A549 (cell line): ENCODE data around the gene CFAP119. TPM values are rescaled to one million over a fixed set of nuclear protein-coding genes. Genes with fewer than 3 reads are reported as not detected.

Experiments used
- ATAC-seq, 2 experiments: fragments of 200-7000 bp in 1 of 2; fragments of >200 bp in 1 of 2; cut with Nextera tagmentation in 1 of 2; cut with Tn5 transposase in 1 of 2; 3 replicates each; pipeline versions ENCODE4 v1.8.0 to v1.9.1; 2018 to 2020; ENCODE audit warnings: mild to moderate bottlenecking in 1 of 2, moderate library complexity in 1 of 2
- CTCF ChIA-PET: fragments of 300-600 bp; sonication (Branson Sonifier 250); formaldehyde crosslinking; extraction: SDS; loops from one replicate; lab custom pipeline; 2021; ENCODE audit warnings: antibody characterized with exemption, inconsistent platforms; lab: Yijun Ruan, JAX
- POLR2A ChIA-PET: fragments of 350-600 bp; formaldehyde crosslinking; extraction: SDS; loops from one replicate; lab custom pipeline; 2021; ENCODE audit warnings: antibody characterized with exemption, inconsistent platforms; lab: Yijun Ruan, JAX
- DNase-seq, 2 experiments: peaks; one replicate each; pipeline versions ENCODE4 v3.0.0 to v3.0.0-alpha.2; 2011 to 2016; ENCODE audit warnings: low read depth in 1 of 2, low spot score in 1 of 2
- FAIRE-seq: peaks from 2 replicates; lab custom pipeline; 2011; peaks lifted over from hg19 to GRCh38; lab: Jason Lieb, UNC
- H3K27ac ChIP-seq, 2 experiments: fragments of >200 bp; sonication (Bioruptor Twin); formaldehyde crosslinking; 3 replicates each; pipeline ENCODE4 v1.5.1; 2016 to 2017
- H3K4me1 ChIP-seq: fragments of >200 bp; sonication (Bioruptor Twin); formaldehyde crosslinking; 3 replicates; pipeline ENCODE4 v1.6.1; 2016
- H3K4me2 ChIP-seq: fragments of >200 bp; sonication (Bioruptor Twin); formaldehyde crosslinking; 3 replicates; pipeline ENCODE4 v1.6.1; 2016
- H3K4me3 ChIP-seq: fragments of >200 bp; sonication (Bioruptor Twin); formaldehyde crosslinking; 3 replicates; pipeline ENCODE4 v1.5.1; 2016
- H3K9me3 ChIP-seq: fragments of >200 bp; sonication (Bioruptor Twin); formaldehyde crosslinking; 3 replicates; pipeline ENCODE4 v1.6.1; 2016
- ATOH8 ChIP-seq: fragments of 250-450 bp; sonication (Bioruptor Pico); IDR thresholded peaks from 2 replicates; pipeline ENCODE4 v1.5.0; 2020; ENCODE audit warnings: low read depth, mild to moderate bottlenecking, moderate library complexity
- CBX8 ChIP-seq: fragments of 200-600 bp; sonication (generic); IDR thresholded peaks from 2 replicates; pipeline ENCODE4 v1.6.1; 2016
- CEBPB ChIP-seq, 2 experiments: fragments of >200 bp in 1 of 2; sonication (Bioruptor Twin) in 1 of 2; formaldehyde crosslinking in 1 of 2; IDR thresholded peaks; 2 replicates each; pipeline ENCODE4 v1.6.1; 2012 to 2016
- CHD4 ChIP-seq: fragments of 200-600 bp; sonication (generic); IDR thresholded peaks from 2 replicates; pipeline ENCODE4 v1.6.1; 2016; ENCODE audit warnings: antibody characterized with exemption, mild to moderate bottlenecking, borderline replicate concordance
- E2F6 ChIP-seq: IDR thresholded peaks from 2 replicates; pipeline ENCODE4 v1.6.1; 2012; ENCODE audit warnings: low read depth, borderline replicate concordance
- EHMT2 ChIP-seq: fragments of 200-600 bp; sonication (generic); IDR thresholded peaks from 2 replicates; pipeline ENCODE4 v1.6.1; 2016; ENCODE audit warnings: antibody characterized with exemption, low read depth, mild to moderate bottlenecking, moderate library complexity
- ELK1 ChIP-seq: fragments of 150-350 bp; IDR thresholded peaks from 2 replicates; pipeline ENCODE4 v1.6.1; 2014; ENCODE audit warnings: low read depth, mild to moderate bottlenecking, low read length
- EP300 ChIP-seq, 2 experiments: fragments of >200 bp; sonication (Bioruptor Twin); formaldehyde crosslinking; IDR thresholded peaks; 2 replicates in 1 of 2; 3 replicates in 1 of 2; pipeline ENCODE4 v1.6.1; 2016 to 2017
- JUN ChIP-seq, 2 experiments: fragments of >200 bp; sonication (Bioruptor Twin); formaldehyde crosslinking; IDR thresholded peaks; 2 replicates in 1 of 2; 3 replicates in 1 of 2; pipeline ENCODE4 v1.6.1; 2016 to 2017
- KDM1A ChIP-seq: fragments of 200-600 bp; sonication (generic); IDR thresholded peaks from 2 replicates; pipeline ENCODE4 v1.6.1; 2016; ENCODE audit warnings: low read depth, mild to moderate bottlenecking
- MAX ChIP-seq: IDR thresholded peaks from 2 replicates; pipeline ENCODE4 v1.6.1; 2012
- MYC ChIP-seq: IDR thresholded peaks from 2 replicates; pipeline ENCODE4 v1.6.1; 2012; ENCODE audit warnings: mild to moderate bottlenecking, inconsistent platforms, low read length, improper control_type of control experiment, borderline replicate concordance
- NFE2L2 ChIP-seq: fragments of 150-350 bp; conservative IDR thresholded peaks from 2 replicates; pipeline ENCODE4 v1.6.1; 2014; ENCODE audit warnings: low read length
- PHF8 ChIP-seq: fragments of 200-600 bp; sonication (generic); IDR thresholded peaks from 2 replicates; pipeline ENCODE4 v1.6.1; 2016; ENCODE audit warnings: low read depth, mild to moderate bottlenecking, antibody characterized with exemption, moderate library complexity, borderline replicate concordance
- POLR2A ChIP-seq: IDR thresholded peaks from 2 replicates; pipeline ENCODE4 v1.6.1; 2012; ENCODE audit warnings: mild to moderate bottlenecking, low read length
- RCOR1 ChIP-seq: fragments of 150-350 bp; IDR thresholded peaks from 2 replicates; pipeline ENCODE4 v1.6.1; 2014; ENCODE audit warnings: antibody characterized with exemption, low read length, low read depth
- RNF2 ChIP-seq: fragments of 200-600 bp; sonication (generic); IDR thresholded peaks from 2 replicates; pipeline ENCODE4 v1.6.1; 2016; ENCODE audit warnings: low read depth, mild to moderate bottlenecking, antibody characterized with exemption, moderate library complexity, borderline replicate concordance
- USF2 ChIP-seq: fragments of 450-650 bp; IDR thresholded peaks from 2 replicates; pipeline ENCODE4 v1.6.1; 2014; ENCODE audit warnings: antibody characterized with exemption
- ZSCAN20 ChIP-seq: fragments of 250-450 bp; sonication (Bioruptor Pico); IDR thresholded peaks from 2 replicates; pipeline ENCODE4 v1.8.0; 2022; ENCODE audit warnings: mild to moderate bottlenecking, moderate library complexity
- WGBS: methylation state at CpG from one replicate; pipeline ENCODE4 v1.1.6; 2017; ENCODE audit errors: missing lambda C conversion rate; 5-methylcytosine and 5-hydroxymethylcytosine counted together
- polyA plus RNA-seq, 4 experiments: library from polyadenylated mRNA; depleted of rRNA in 3 of 4; stranded (reverse); fragments of >200 nt; fragmentation: RNase III in 1 of 4; extraction: RNeasy Plus Mini Kit Qiagen cat#74134 plus additional on column Dnase treatment in 1 of 4; gene quantifications; 2 replicates in 3 of 4; 3 replicates in 1 of 4; pipeline ENCODE4 v1.2.3, GENCODE V29; 2011 to 2017

The CFAP119 gene
- polyA plus RNA-seq, 2 of the 4 experiments (the other 2 are of a cell fraction), result 4.5 to 9.5 TPM

- POLR2A ChIA-PET, result interaction anchor here (1.5 kb wide), 1 partner anchor 8 kb away, joined by 4 read pairs; no protein-coding TSS in a partner anchor
- WGBS, result 52% methylated on average over 8 of the region's 8 CpGs
- Histone ChIP-seq H3K27ac (no peak overlapping the region), H3K9me3 (no peaks in the 10 kb centered on the region), H3K4me3 (no peak overlapping the region), H3K4me2 (no peak overlapping the region), H3K4me1 (no peaks in the 10 kb centered on the region)
- FAIRE-seq (no peak), ATAC-seq (peak; percentile 84 to 90; a peak in 5 of 6 replicates), DNase-seq (peak in 1 of 2 experiments; percentile 51)
- CTCF ChIA-PET, result interaction anchor here (0.6 to 2.0 kb wide), 5 partner anchors 10 to 207 kb away, joined by 3 to 9 read pairs (median 5); partner anchors contain the start of gene ZNF629
- TF ChIP-seq NFE2L2 (peak; percentile 57), ELK1 (no peak), ATOH8 (CRISPR knock-in tag) (no peak)
Measured at GRCh38 chr16:30797670-30798309, 35.9 kb upstream of the CFAP119 start.

- H3K27ac ChIP-seq, result no peak overlapping the region
- H3K4me3 ChIP-seq, result no peak overlapping the region
- no peaks in the 10 kb centered on the region for H3K4me1 ChIP-seq
- no peaks in the 10 kb centered on the region for H3K9me3 ChIP-seq
- WGBS, result 84% methylated on average over 3 of the region's 3 CpGs
- H3K4me2 ChIP-seq, result no peak overlapping the region
- DNase-seq (no peak), ATAC-seq (no peak)
- TF ChIP-seq CEBPB (IDR thresholded peaks at IDR 0.05) (no peak), POLR2A (no peak), CHD4 (no peak), EHMT2 (no peak), E2F6 (no peak), JUN (IDR thresholded peaks at IDR 0.05) (no peak), RCOR1 (no peak), RNF2 (no peak), PHF8 (no peak), CBX8 (no peak), EP300 (IDR thresholded peaks at IDR 0.05) (no peak), NFE2L2 (no peak), KDM1A (no peak), USF2 (no peak), ZSCAN20 (CRISPR knock-in tag) (no peak), MYC (no peak), MAX (no peak)
- TF ChIP-seq, all 56 proteins: peak for 0
- CTCF ChIA-PET, result interaction anchor here (1.0 to 6.8 kb wide), 3 partner anchors 10 to 20 kb away, joined by 3 to 35 read pairs (median 20); no protein-coding TSS in a partner anchor
- POLR2A ChIA-PET, result no interaction called here
- FAIRE-seq, result no peak
Measured at GRCh38 chr16:30794634-30795033, 32.8 kb upstream of the CFAP119 start.
